Measurements from ENCODE around the gene VAV1. TPM values are rescaled to one million over a fixed set of nuclear protein-coding genes. Genes with fewer than 3 reads are reported as not detected.

The VAV1 gene
- total RNA-seq, 4 donors from 2014 or later = 1.7 to 4.3 (median 2.6) TPM

GRCh38 chr19:6854758-6855157 is 82.2 kb downstream of the VAV1 start:
- Histone ChIP-seq H3K9me3 (no peaks in the 10 kb centered on the region), H3K4me3 (replicated peaks in 1 of 3) (no peak overlapping the region), H3K27me3 (no peaks in the 10 kb centered on the region), H3K36me3 (no peaks in the 10 kb centered on the region), H3K27ac (no peak overlapping the region), H3K4me1 (no peaks in the 10 kb centered on the region)
- TF ChIP-seq POLR2A (IDR thresholded peaks at IDR 0.05) (no peak), CTCF (IDR thresholded peaks at IDR 0.05) (no peak)
- 77 to 88% methylated on average over 2 of the region's 2 CpGs for WGBS, 2 donors
- intact Hi-C loops (cut with DNase I) = no loop called here
- no peak for DNase-seq

- no peaks in the 10 kb centered on the region for H3K9me3 ChIP-seq
- no peaks in the 10 kb centered on the region for H3K4me1 ChIP-seq
- H3K27ac ChIP-seq = no peak overlapping the region
- WGBS, 2 donors = 55 to 64% methylated on average over 14 of the region's 14 CpGs
- TF ChIP-seq POLR2A (IDR thresholded peaks at IDR 0.05) = no peak
- no peak for TF ChIP-seq CTCF (IDR thresholded peaks at IDR 0.05)
- H3K36me3 ChIP-seq = no peaks in the 10 kb centered on the region
- intact Hi-C loops (cut with DNase I) = no loop called here
- H3K4me3 ChIP-seq (replicated peaks in 1 of 3) = no peak overlapping the region
- no peak for DNase-seq
- H3K27me3 ChIP-seq = no peaks in the 10 kb centered on the region
These were observed 84.4 kb downstream of the VAV1 start for GRCh38 chr19:6856749-6857372.

- intact Hi-C loops (cut with DNase I) = loop anchor here (5.0 to 10.0 kb wide), 2 partner anchors 127 to 229 kb away; partner anchors contain the start of genes GPR108 and TRIP10
- Histone ChIP-seq H3K27me3 (no peaks in the 10 kb centered on the region), H3K36me3 (no peaks in the 10 kb centered on the region), H3K4me1 (peaks cover 4 to 5% of the 10 kb centered on the region in 2 donors), H3K27ac (no peak overlapping the region), H3K4me3 (replicated peaks in 1 of 3) (no peak overlapping the region), H3K9me3 (no peaks in the 10 kb centered on the region)
- TF ChIP-seq CTCF (IDR thresholded peaks at IDR 0.05) = no peak
- TF ChIP-seq POLR2A (IDR thresholded peaks at IDR 0.05) = no peak
- no peak for DNase-seq
- 77 to 82% methylated on average over 10 of the region's 10 CpGs for WGBS, 2 donors
These were observed 89.3 kb downstream of the VAV1 start for GRCh38 chr19:6861683-6862286.

- Histone ChIP-seq H3K27me3 (no peaks in the 10 kb centered on the region), H3K4me1 (peaks cover 4 to 5% of the 10 kb centered on the region in 2 donors), H3K27ac (no peak overlapping the region), H3K9me3 (no peaks in the 10 kb centered on the region), H3K36me3 (no peaks in the 10 kb centered on the region), H3K4me3 (replicated peaks in 1 of 3) (no peak overlapping the region)
- peak; percentile 69 to 84 (median 76) for TF ChIP-seq CTCF (IDR thresholded peaks at IDR 0.05)
- no peak for TF ChIP-seq POLR2A (IDR thresholded peaks at IDR 0.05)
- WGBS, 2 donors = 2 to 7% methylated on average over 11 to 16 of the region's 16 CpGs
- intact Hi-C loops (cut with DNase I) = loop anchor here (5.0 to 10.0 kb wide), 2 partner anchors 128 to 230 kb away; partner anchors contain the start of genes GPR108 and TRIP10
- DNase-seq = peak; percentile 73 to 78
These were observed 90.2 kb downstream of the VAV1 start for GRCh38 chr19:6862673-6863078.

GRCh38 chr19:6864325-6864940 is 91.9 kb downstream of the VAV1 start:
- H3K4me3 ChIP-seq (replicated peaks in 1 of 3) = no peak overlapping the region
- H3K36me3 ChIP-seq = no peaks in the 10 kb centered on the region
- H3K4me1 ChIP-seq = peaks cover 4 to 8% of the 10 kb centered on the region in 2 donors
- H3K9me3 ChIP-seq = no peaks in the 10 kb centered on the region
- TF ChIP-seq POLR2A (IDR thresholded peaks at IDR 0.05) (no peak), CTCF (IDR thresholded peaks at IDR 0.05) (no peak)
- no peak overlapping the region for H3K27ac ChIP-seq
- WGBS, 2 donors = 43 to 46% methylated on average over 7 to 9 of the region's 9 CpGs
- DNase-seq = no peak
- intact Hi-C loops (cut with DNase I) = loop anchor here (5.0 to 10.0 kb wide), 2 partner anchors 130 to 232 kb away; partner anchors contain the start of genes GPR108 and TRIP10
- H3K27me3 ChIP-seq = no peaks in the 10 kb centered on the region

Data from thyroid gland (tissue), 4 donors.